ENCODE data around the gene DMRTB1.

DNA sequence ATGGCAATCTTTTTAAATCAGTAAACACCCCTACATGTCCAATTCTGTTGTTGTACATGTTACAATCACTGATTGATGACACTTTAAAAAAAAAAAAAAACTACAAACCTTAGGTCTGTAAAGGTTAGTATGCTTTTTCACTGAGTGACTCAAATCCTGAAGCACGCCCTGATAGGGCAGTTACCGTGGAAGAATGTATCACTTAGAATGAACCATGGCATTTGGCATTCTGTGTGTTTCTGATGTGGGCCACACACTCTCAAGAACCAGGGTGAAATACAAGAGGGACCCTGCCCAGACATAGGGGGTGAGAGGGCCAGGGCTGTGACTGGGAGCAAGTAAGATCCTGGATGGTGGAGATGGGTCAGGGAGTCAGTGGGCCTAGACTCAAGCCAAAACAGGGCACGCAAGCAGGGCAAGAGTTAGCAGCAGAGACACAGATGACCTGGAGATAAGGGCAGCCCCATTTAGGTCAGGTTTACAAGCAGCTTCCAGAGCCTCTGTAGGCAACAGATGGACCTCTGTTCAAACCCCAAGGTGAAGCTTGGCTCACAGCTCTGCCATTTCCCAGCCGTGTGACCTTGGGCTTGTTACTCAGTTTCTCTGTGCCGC lies 47.6 kb upstream of the DMRTB1 start:
- no peak for TF ChIP-seq POLR2A (conservative IDR thresholded peaks at IDR 0.05)
- no peak for TF ChIP-seq HDAC6 (IDR thresholded peaks at IDR 0.05; ENCODE audit: low read depth, low read length)
- no peak for TF ChIP-seq ERF (CRISPR knock-in tag; IDR thresholded peaks at IDR 0.05)
- no peak for TF ChIP-seq SOX6 (IDR thresholded peaks at IDR 0.05)
- TF ChIP-seq, protein P1, sequence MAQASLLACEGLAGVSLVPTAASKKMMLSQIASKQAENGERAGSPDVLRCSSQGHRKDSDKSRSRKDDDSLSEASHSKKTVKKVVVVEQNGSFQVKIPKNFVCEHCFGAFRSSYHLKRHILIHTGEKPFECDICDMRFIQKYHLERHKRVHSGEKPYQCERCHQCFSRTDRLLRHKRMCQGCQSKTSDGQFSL (CRISPR knock-in tag; IDR thresholded peaks at IDR 0.05): no peak
- TF ChIP-seq, protein P1 (tag; IDR thresholded peaks at IDR 0.05): no peak
- TF ChIP-seq EP300 (IDR thresholded peaks at IDR 0.05; ENCODE audit: low read length): no peak

All from K562 (cell line).